Activated naive CD8-positive, alpha-beta T cell treated with anti-CD3 and anti-CD28 coated beads, Interleukin-2, amount 10 ng/mL, durations not matched to agents 7 days and 5 days (primary cell): Measurements from ENCODE around the gene FEM1B. TPM values are rescaled to one million over a fixed set of nuclear protein-coding genes. Genes with fewer than 3 reads are reported as not detected.
A peak's percentile ranks its signal among the peaks of the same experiment; 100 is the strongest.

Experiments
- ATAC-seq: fragments of 150-1000 bp; cut with Tn5 transposase; one replicate; pipeline ENCODE4 v1.10.0; 2021; ENCODE audit warnings: low read depth, moderate library complexity
- POLR2A ChIA-PET: fragments of 350-600 bp; sonication (Branson Sonifier 250); formaldehyde crosslinking; loops from one replicate; lab custom pipeline; 2021; ENCODE audit warnings: antibody characterized with exemption; lab: Charles Lee
- DNase-seq: peaks from one replicate; pipeline ENCODE4 v3.0.0; 2021
- H3K27ac Mint-ChIP-seq: one replicate; pipeline ENCODE4 v1.8.0; 2022; ENCODE audit warnings: mild to moderate bottlenecking, mixed read lengths
- H3K27me3 Mint-ChIP-seq: one replicate; pipeline ENCODE4 v1.8.0; 2022; ENCODE audit warnings: mild to moderate bottlenecking, moderate library complexity, mixed read lengths
- H3K36me3 Mint-ChIP-seq: one replicate; pipeline ENCODE4 v1.8.0; 2021; ENCODE audit warnings: mild to moderate bottlenecking, mixed read lengths
- H3K4me1 Mint-ChIP-seq: one replicate; pipeline ENCODE4 v1.8.0; 2021; ENCODE audit warnings: mixed read lengths
- H3K4me3 Mint-ChIP-seq: one replicate; pipeline ENCODE4 v1.8.0; 2022; ENCODE audit warnings: mild to moderate bottlenecking, moderate library complexity, mixed read lengths
- H3K9me3 Mint-ChIP-seq: one replicate; pipeline ENCODE4 v1.8.0; 2021; ENCODE audit warnings: mixed read lengths
- total RNA-seq, 2 experiments: library from RNA; stranded (reverse); gene quantifications; one replicate each; pipeline ENCODE4 v1.2.3, GENCODE V29; 2021

Gene FEM1B
- total RNA-seq, 2 experiments from 2014 or later, result 51.9 to 54.0 TPM

DNA sequence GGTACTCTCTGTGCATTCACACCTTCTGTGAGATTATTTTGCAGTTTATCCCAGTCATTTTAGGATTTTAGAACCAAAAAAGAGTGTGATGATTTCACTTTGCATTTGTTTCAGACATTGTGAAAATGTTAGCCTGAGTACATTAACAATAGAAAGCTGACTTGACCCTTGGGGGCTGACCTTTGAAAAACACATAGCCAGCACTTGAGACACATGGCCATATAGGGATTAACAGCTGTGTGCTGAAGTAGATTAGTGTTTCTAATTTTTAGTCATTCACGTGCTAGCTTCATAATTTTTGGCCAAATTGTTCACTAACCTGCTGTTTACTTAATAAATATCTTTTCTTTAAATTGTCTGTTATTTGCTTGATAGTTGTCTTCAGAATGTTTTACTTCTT, 3.5 kb downstream of the FEM1B start:
- Mint-ChIP-seq H3K9me3 (no peaks in the 10 kb centered on the region), H3K36me3 (peaks cover 24% of the 10 kb centered on the region), H3K27me3 (no peaks in the 10 kb centered on the region), H3K27ac (no peak overlapping the region), H3K4me3 (peak overlapping the region; percentile 96), H3K4me1 (peaks cover 36% of the 10 kb centered on the region)
- ATAC-seq (no peak), DNase-seq (no peak)
- POLR2A ChIA-PET, result interaction anchor here (1.0 to 1.3 kb wide), 3 partner anchors 9 to 22 kb away, joined by 3 to 4 read pairs (median 4); no protein-coding TSS in a partner anchor

DNA sequence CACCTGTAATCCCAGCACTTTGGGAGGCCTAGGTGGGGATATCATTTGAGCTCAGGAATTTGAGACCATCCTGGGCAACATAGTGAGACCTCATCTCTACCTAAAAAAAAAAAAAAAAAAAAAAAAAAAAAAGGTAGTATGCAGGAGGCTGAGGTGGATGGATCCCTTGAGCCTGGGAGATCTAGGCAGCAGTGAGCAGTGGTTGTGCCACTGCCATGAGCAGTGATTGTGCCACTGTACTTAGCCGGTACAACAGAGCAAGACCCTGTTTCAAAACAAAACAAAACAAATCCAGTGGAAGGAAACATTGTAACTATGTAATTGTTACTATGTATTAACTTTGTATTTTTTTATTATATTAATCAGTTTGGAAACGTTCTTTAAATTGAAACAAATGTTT, 5.9 kb downstream of the FEM1B start:
- Mint-ChIP-seq H3K27ac (no peak overlapping the region), H3K36me3 (peaks cover 27% of the 10 kb centered on the region), H3K4me1 (peaks cover 42% of the 10 kb centered on the region), H3K9me3 (no peaks in the 10 kb centered on the region), H3K27me3 (no peaks in the 10 kb centered on the region), H3K4me3 (no peak overlapping the region)
- no peak for DNase-seq
- no peak for ATAC-seq
- POLR2A ChIA-PET, result interaction anchor here (0.7 kb wide), 1 partner anchor 1377 kb away, joined by 6 read pairs; no protein-coding TSS in a partner anchor

DNA sequence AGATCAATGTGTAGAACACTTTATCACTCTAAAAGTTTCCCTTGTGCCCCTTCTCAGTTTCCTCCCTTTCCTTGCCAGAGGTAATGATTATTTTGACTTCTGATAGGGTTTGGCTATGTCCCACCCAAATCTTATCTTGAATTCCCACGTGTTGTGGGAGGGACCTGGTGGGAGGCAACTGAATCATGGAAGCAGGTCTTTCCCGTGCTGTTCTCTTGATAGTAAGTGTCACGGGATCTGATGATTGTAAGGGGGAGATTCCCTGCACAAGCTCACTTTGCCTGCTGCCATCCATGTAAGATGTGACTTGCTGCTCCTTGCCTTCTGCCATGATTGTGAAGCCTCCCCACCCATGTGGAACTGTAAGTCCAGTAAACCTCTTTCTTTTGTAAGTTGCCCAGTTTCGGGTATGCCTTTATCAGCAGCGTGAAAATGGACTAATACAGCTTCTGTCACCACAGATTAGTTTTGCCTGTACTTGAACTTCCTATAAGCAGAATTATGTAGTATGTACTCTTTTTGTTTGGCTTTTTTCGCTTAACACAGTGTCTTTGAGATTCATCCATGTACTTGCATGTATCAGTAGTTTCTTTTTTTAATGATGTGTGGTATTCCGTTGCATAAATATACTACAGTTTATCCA, 7.2 kb downstream of the FEM1B start:
- POLR2A ChIA-PET, result no interaction called here
- no peak for ATAC-seq

DNA sequence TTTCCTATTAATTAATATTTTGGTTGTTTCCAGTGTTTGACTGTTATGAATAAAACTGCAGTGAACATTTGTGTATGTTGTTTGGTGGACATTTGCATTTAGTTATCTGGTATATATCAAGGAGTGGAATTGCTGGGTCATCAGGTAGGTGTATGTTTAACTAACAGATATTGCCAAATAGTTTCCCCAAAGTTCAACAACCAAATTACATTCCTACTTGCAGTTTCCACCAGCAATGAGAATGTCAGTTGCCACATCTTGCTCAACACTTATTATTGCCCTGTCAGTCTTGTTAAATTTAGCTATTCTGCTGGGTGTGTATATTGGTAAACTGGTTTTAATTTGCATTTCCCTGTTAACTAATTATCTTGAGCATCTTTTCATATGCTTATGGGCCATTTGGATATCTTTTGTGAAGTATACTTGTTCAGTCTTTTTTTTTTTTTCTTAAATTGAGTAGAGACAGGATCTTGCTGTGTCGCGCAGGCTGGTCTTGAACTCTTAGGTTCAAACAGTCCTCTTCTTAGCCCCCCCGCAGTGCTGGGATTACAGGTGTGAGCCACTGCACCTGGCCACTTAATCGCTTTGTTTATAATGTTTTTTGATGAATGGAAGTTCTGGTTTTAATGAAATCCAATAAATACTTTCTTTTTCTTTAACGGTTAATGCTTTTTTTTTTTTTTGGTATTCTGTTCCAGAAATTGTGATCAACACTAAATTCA, 7.9 kb downstream of the FEM1B start:
- ATAC-seq (no peak), DNase-seq (no peak)
- POLR2A ChIA-PET, result no interaction called here
- no peaks in the 10 kb centered on the region for H3K9me3 Mint-ChIP-seq
- no peak overlapping the region for H3K4me3 Mint-ChIP-seq
- H3K27ac Mint-ChIP-seq, result no peak overlapping the region
- H3K4me1 Mint-ChIP-seq, result peaks cover 41% of the 10 kb centered on the region
- no peaks in the 10 kb centered on the region for H3K27me3 Mint-ChIP-seq
- H3K36me3 Mint-ChIP-seq, result peaks cover 34% of the 10 kb centered on the region

More for the DNA sequence above, 7.2 kb downstream of the FEM1B start:
- H3K4me1 Mint-ChIP-seq, result peaks cover 46% of the 10 kb centered on the region
- H3K27ac Mint-ChIP-seq, result no peak overlapping the region
- H3K27me3 Mint-ChIP-seq, result no peaks in the 10 kb centered on the region
- no peaks in the 10 kb centered on the region for H3K9me3 Mint-ChIP-seq
- H3K4me3 Mint-ChIP-seq, result no peak overlapping the region
- no peak for DNase-seq
- peaks cover 33% of the 10 kb centered on the region for H3K36me3 Mint-ChIP-seq

DNA sequence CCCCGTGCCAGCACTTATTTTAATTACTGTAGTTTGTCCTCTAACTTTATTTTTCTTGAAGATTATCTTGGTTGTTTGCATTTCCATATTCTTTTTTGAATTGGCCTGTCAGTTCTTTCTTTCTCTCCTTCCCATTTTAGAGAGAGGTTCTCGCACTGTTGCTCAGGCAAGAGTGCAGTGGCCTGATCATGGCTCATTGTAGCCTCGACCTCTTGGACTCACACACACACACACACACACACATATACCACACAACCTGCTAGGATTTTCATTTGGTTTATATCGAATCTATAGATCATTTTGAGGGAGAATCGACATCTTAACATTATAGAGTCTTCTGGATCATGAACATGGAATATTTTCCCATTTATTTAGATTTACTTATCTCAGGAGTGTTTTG, 8.7 kb downstream of the FEM1B start:
- DNase-seq (no peak), ATAC-seq (no peak)
- Mint-ChIP-seq H3K4me1 (peaks cover 39% of the 10 kb centered on the region), H3K36me3 (peaks cover 38% of the 10 kb centered on the region), H3K9me3 (no peaks in the 10 kb centered on the region), H3K4me3 (no peak overlapping the region), H3K27ac (no peak overlapping the region), H3K27me3 (no peaks in the 10 kb centered on the region)
- POLR2A ChIA-PET, result no interaction called here

DNA sequence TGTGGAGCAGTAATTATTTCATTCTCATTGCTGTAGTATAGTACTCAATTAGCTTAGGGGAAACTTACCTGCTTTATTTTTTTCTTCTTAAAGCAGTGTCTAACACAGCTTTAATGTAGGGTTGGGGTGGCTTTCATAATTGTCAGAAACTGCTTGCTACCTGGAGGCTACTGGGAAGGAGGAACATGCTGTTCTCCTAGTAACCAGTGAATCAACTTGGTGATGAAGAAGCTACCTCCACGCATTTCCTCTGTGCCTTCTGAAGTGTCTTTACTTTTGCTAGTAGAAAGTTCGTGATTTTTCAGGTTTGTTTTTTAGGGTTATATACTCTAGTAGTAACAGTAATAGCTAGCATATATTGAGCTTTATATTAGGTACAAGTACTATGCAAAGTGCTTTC, 11.5 kb downstream of the FEM1B start:
- Mint-ChIP-seq H3K36me3 (peaks cover 41% of the 10 kb centered on the region), H3K27me3 (no peaks in the 10 kb centered on the region), H3K4me3 (no peak overlapping the region), H3K9me3 (no peaks in the 10 kb centered on the region), H3K4me1 (peaks cover 41% of the 10 kb centered on the region), H3K27ac (peak overlapping the region; percentile 41)
- POLR2A ChIA-PET, result interaction anchor here (1.3 to 1.5 kb wide), 3 partner anchors 8 to 12 kb away, joined by 3 to 6 read pairs (median 4); partner anchors contain the start of gene FEM1B
- ATAC-seq (no peak), DNase-seq (no peak)

DNA sequence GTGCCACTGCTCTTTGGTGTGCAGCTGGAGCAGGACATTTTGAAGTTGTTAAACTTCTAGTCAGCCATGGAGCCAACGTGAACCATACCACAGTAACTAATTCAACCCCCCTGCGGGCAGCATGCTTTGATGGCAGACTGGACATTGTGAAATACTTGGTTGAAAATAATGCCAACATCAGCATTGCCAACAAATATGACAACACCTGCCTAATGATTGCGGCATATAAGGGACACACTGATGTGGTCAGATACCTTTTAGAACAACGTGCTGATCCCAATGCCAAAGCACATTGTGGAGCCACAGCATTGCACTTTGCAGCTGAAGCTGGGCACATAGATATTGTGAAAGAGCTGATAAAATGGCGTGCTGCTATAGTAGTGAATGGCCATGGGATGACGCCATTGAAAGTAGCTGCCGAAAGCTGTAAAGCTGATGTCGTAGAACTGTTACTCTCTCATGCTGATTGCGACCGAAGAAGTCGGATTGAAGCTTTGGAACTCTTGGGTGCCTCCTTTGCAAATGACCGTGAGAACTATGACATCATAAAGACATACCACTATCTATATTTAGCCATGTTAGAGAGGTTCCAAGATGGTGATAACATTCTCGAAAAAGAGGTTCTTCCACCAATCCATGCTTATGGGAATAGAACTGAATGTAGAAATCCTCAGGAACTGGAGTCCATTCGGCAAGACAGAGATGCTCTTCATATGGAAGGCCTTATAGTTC, 12.2 kb downstream of the FEM1B start:
- Mint-ChIP-seq H3K9me3 (no peaks in the 10 kb centered on the region), H3K27ac (no peak overlapping the region), H3K36me3 (peaks cover 36% of the 10 kb centered on the region), H3K4me1 (peaks cover 41% of the 10 kb centered on the region), H3K27me3 (no peaks in the 10 kb centered on the region), H3K4me3 (no peak overlapping the region)
- ATAC-seq, result no peak
- no peak for DNase-seq
- POLR2A ChIA-PET, result interaction anchor here (0.9 to 1.5 kb wide), 4 partner anchors 9 to 13 kb away, joined by 3 to 6 read pairs (median 4); partner anchors contain the start of gene FEM1B

DNA sequence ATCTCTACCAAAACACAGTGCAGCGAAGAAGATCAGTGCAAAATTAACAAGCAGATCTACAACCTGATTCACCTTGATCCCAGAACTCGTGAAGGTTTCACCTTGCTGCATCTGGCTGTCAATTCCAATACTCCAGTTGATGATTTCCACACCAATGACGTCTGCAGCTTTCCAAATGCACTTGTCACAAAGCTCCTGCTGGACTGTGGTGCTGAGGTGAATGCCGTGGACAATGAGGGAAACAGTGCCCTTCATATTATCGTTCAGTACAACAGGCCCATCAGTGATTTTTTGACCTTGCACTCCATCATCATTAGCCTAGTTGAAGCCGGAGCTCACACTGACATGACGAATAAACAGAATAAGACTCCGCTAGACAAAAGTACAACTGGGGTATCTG, 13.2 kb downstream of the FEM1B start:
- no peaks in the 10 kb centered on the region for H3K27me3 Mint-ChIP-seq
- DNase-seq (no peak), ATAC-seq (no peak)
- no peaks in the 10 kb centered on the region for H3K9me3 Mint-ChIP-seq
- POLR2A ChIA-PET, result interaction anchor here (0.9 to 2.2 kb wide), 4 partner anchors 10 to 14 kb away, joined by 3 to 11 read pairs (median 4); partner anchors contain the start of gene FEM1B
- no peak overlapping the region for H3K4me3 Mint-ChIP-seq
- H3K27ac Mint-ChIP-seq, result no peak overlapping the region
- H3K36me3 Mint-ChIP-seq, result peaks cover 30% of the 10 kb centered on the region
- peaks cover 38% of the 10 kb centered on the region for H3K4me1 Mint-ChIP-seq

DNA sequence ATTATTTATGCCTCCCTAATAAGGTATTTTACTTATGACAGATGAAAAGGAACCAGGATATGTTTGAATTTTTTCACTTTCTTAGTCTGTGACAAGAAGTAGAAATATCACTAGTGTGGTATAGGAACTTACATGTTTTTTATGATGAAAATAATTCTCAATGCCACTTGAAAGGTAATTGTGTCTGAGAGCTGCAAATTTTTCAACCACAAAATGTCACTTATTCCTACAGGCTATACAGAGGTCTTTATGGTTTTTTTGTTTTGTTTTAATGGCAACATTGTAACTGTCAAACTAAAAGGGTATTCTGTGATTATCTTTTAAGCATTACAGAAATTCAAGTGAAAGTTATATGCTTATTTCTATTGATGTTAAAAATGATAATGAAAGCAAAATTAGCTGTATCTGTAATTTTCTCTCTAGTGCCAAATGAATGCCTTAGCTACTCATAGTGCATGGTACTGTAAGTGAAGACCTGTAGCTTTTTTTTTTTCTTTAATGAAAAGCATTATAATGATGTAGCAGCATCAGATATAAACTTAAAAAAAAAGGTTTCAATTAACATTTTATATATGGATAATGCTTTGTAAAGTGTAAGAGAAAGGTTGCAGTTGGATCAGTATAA, 14.7 kb downstream of the FEM1B start:
- ATAC-seq, result peak; percentile 45

DNA sequence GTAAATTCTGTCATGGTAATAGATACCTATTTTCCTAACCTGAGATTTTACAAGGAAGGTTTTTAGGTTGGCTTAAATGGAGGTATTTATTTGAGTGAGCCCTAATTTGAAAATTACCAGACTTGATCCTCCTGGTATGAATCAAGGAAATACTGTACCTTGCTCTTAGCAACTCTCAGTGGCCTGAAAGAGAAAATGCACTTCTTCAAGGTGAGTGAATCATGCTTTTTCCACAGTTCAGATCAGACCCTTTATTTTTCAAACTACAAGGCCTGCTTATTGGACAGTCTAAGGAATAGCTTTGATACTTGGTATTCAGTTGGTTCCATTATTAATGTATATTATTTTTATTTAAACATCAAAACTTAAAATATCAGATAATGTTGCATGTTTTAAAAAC, 15.4 kb downstream of the FEM1B start:
- peaks cover 29% of the 10 kb centered on the region for H3K4me1 Mint-ChIP-seq
- H3K4me3 Mint-ChIP-seq, result no peak overlapping the region
- H3K27ac Mint-ChIP-seq, result no peak overlapping the region
- POLR2A ChIA-PET, result interaction anchor here (1.0 kb wide), 2 partner anchors 12 to 42 kb away, joined by 3 to 4 read pairs; no protein-coding TSS in a partner anchor
- DNase-seq, result no peak
- no peaks in the 10 kb centered on the region for H3K27me3 Mint-ChIP-seq
- H3K9me3 Mint-ChIP-seq, result no peaks in the 10 kb centered on the region
- peak; percentile 52 for ATAC-seq
- H3K36me3 Mint-ChIP-seq, result peaks cover 34% of the 10 kb centered on the region

More for the DNA sequence above, 14.7 kb downstream of the FEM1B start:
- peak overlapping the region; percentile 24 for H3K4me3 Mint-ChIP-seq
- H3K27me3 Mint-ChIP-seq, result no peaks in the 10 kb centered on the region
- peaks cover 31% of the 10 kb centered on the region for H3K4me1 Mint-ChIP-seq
- no peaks in the 10 kb centered on the region for H3K9me3 Mint-ChIP-seq
- DNase-seq, result no peak
- POLR2A ChIA-PET, result interaction anchor here (1.0 to 2.2 kb wide), 4 partner anchors 11 to 41 kb away, joined by 3 to 11 read pairs (median 4); partner anchors contain the start of gene FEM1B
- peak overlapping the region; percentile 55 for H3K27ac Mint-ChIP-seq
- peaks cover 31% of the 10 kb centered on the region for H3K36me3 Mint-ChIP-seq

DNA sequence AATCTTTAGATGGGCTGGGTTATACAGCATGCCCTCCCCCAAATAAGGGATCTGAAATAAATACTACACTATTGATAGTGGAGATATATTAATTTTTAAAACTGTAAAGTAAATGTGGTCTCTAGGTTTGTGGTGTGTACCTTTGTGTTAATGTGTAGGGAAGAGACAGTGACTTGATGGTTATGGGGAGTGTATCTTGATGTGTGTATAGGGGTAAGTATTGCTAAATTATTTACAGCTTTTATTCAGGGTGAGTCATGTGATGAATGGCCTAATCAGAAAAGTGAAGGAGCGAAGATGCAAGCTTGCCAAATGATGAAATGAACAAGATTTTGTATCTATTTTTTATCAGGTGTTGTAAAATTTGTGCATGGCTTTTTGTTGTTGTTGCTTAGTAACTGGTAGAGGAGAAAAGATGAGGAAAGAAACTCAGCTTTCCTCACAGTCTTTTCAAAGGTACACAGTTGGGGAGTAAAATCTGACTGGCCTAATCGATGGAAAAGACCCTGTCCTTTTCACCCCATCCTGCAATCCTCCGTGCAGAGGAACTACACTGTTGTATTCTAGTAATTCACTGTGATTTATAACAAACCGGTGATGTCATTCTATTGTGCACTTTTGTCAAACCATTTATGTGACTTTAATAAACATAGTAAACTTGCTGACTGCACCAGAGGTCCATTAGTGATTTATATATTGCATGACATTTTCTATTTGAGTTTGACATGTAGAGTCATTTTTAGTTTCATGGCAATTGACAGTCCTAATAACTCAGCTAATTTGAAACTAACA, 17.7 kb downstream of the FEM1B start:
- no peaks in the 10 kb centered on the region for H3K27me3 Mint-ChIP-seq
- ATAC-seq (no peak), DNase-seq (no peak)
- no peaks in the 10 kb centered on the region for H3K9me3 Mint-ChIP-seq
- peaks cover 24% of the 10 kb centered on the region for H3K36me3 Mint-ChIP-seq
- peaks cover 24% of the 10 kb centered on the region for H3K4me1 Mint-ChIP-seq
- H3K4me3 Mint-ChIP-seq, result no peak overlapping the region
- POLR2A ChIA-PET, result interaction anchor here (0.6 to 1.7 kb wide), 2 partner anchors 18 to 58 kb away, joined by 3 to 7 read pairs; partner anchors contain the start of gene FEM1B
- no peak overlapping the region for H3K27ac Mint-ChIP-seq

DNA sequence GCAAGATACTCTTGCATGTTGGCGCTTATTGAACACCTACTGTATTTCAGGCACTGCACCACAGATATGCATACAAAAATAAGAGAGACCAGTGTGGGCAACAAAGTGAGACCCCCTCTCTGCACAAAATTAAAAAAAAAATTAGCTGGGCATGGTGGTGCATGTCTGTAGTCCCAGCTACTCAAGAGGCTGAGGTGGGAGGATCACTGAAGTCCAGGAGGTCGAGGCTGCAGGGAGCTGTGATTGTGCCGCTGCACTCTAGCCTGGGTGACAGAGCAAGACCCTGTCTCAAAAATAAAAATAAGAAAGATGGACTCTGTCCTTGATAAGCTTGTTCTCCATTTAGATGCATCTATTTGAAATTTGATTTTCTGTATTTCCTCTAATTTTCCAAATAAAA, 20.8 kb downstream of the FEM1B start:
- DNase-seq (no peak), ATAC-seq (no peak)
- POLR2A ChIA-PET, result interaction anchor here (2.5 kb wide), 1 partner anchor 21 kb away, joined by 17 read pairs; the partner anchor contains the start of gene FEM1B
- Mint-ChIP-seq H3K36me3 (peaks cover 14% of the 10 kb centered on the region), H3K4me3 (peak overlapping the region; percentile 76), H3K9me3 (no peaks in the 10 kb centered on the region), H3K4me1 (peaks cover 16% of the 10 kb centered on the region), H3K27ac (peak overlapping the region; percentile 87), H3K27me3 (no peaks in the 10 kb centered on the region)
